Measurements from ENCODE around the gene SIRPD. TPM values are rescaled to one million over a fixed set of nuclear protein-coding genes. Genes with fewer than 3 reads are reported as not detected.
"Not testable (repeated sequence)": the region's sequence is repeated elsewhere in the genome, so short reads cannot be mapped to it uniquely, and the experiment has no call there.

The SIRPD gene
- under 1 TPM in 1 of 2 experiments, not detected in 1; 0.28 TPM for total RNA-seq

DNA sequence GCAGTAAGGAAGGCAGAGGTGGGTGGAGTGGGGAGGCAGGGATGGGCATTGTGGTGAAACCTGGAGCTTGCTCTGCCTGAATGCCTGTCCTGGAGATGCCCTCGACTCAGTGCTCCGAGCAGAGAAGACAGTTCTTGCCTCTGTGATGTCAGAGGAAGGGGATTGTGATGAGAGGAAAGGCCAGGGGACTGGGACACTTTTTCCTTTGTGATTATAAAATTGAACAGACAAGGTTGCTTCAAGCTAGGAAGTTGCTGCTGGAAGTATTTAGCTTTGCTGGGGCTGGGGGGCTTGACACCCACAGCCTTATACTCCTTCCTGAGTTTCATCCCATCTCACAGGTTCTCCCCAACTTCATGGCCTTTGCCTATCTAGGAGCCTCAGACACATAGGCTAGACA, at the start of gene SIRPD:
Gene SIRPD, minus strand, starts transcription at position 101 of the 400 bp plus-strand sequence. Its CDS starts 52 bp downstream, at position 49.
- Mint-ChIP-seq H3K4me3 (no peak within 1 kb of the TSS), H3K27ac (no peak within 1 kb of the TSS), H3K27me3 (no peaks in the 10 kb centered on the region), H3K36me3 (peaks cover 22% of the 10 kb centered on the region), H3K4me1 (peaks cover 15% of the 10 kb centered on the region), H3K9me3 (peaks cover 12% of the 10 kb centered on the region)
- DNase-seq, result no peak

DNA sequence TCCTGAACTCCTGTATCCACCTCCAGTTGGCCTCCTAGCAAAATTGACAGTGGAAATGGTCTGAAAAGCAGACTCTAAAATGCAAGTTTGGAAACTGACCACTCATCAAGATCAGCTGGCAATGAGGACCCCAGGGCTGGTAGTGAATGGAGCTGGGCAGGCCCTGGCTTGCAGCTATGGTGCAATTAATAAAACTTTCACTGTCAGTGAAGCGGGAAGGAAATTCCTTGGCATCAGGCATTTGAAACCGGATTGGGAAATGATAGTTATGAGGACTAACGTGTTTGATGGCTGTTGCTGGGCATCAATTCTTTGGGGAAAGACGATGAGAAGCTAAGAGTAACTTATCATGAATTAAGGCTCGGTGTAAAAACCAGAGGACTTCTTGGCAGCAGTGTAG, 43.2 kb upstream of the SIRPD start:
- no peak for DNase-seq

DNA sequence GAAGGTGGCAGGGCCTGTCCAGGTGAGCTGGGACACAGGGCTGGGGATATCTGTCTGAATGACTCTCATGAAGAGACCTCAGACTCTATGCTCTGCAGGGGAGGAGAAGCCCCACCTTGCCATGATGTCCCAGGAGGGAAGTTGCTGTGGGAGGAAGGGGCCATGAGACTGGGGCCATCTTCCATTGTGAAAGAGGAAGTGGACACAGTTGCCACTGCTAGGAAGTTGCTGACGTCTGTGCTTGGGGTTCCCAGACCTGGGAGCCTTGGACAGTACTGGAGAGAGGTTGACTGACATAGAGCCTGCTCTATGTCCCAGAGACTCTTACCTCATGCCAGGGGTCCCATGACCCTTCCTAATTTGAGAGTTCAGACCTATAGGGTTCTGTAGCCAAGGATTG, 37.8 kb upstream of the SIRPD start:
- Mint-ChIP-seq H3K9me3 (no peaks in the 10 kb centered on the region), H3K4me1 (peaks cover 4% of the 10 kb centered on the region), H3K36me3 (peaks cover 4% of the 10 kb centered on the region), H3K27me3 (no peaks in the 10 kb centered on the region), H3K4me3 (no peak overlapping the region), H3K27ac (no peak overlapping the region)
- no peak for DNase-seq

More for the DNA sequence above, 43.2 kb upstream of the SIRPD start:
- Mint-ChIP-seq H3K27me3 (no peaks in the 10 kb centered on the region), H3K4me1 (peaks cover 2% of the 10 kb centered on the region), H3K36me3 (peaks cover 5% of the 10 kb centered on the region), H3K4me3 (no peak overlapping the region), H3K27ac (no peak overlapping the region), H3K9me3 (no peaks in the 10 kb centered on the region)

DNA sequence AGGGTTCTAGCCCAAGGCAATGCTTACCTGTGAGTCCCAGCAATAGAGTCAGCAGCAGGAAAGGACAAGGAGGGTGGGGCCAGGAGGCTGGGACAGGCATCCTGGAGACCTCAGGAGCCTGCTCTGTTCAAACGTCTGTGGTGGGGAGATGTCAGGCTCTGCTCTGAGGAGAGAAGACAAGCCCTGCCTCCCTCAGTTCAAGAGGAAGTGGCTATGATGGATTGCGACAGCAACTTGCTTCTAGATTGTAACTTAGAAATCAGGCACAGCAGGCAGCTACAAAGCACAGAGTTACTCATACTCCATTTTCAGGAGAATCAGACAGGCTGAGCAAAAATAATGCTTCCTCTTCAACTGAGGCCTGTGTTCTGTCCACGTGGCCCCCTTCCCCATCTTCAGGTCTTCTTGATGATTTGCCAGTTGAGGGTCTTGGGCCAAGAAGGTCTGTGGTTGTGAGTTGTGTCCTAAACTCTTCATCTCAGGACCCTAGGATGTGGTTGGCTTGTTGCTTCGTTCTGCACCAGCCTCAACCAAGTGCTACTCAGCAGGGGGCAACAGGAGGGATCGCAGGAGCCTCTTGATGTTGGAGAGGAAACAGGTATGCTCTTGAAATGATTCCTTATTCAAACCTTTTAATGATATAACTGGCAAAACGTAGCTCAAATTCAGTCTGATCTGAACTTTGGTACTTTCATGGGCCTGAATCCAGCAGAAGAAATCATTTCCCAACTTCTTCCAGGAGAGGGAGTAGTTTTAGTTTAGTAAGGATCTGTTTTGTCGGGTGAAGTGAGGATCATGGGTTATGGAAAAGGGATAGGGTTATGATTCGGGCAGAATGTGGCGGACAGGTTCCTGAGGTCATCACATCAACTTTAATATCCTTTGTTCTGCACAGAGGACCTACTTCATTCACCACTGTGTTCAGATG, 31.3 kb upstream of the SIRPD start:
- Mint-ChIP-seq H3K27me3 (no peaks in the 10 kb centered on the region), H3K36me3 (peaks cover 12% of the 10 kb centered on the region), H3K4me1 (peaks cover 26% of the 10 kb centered on the region), H3K9me3 (peaks cover 8% of the 10 kb centered on the region), H3K27ac (peak overlapping the region; percentile 90), H3K4me3 (peak overlapping the region; percentile 18)
- no peak for DNase-seq

DNA sequence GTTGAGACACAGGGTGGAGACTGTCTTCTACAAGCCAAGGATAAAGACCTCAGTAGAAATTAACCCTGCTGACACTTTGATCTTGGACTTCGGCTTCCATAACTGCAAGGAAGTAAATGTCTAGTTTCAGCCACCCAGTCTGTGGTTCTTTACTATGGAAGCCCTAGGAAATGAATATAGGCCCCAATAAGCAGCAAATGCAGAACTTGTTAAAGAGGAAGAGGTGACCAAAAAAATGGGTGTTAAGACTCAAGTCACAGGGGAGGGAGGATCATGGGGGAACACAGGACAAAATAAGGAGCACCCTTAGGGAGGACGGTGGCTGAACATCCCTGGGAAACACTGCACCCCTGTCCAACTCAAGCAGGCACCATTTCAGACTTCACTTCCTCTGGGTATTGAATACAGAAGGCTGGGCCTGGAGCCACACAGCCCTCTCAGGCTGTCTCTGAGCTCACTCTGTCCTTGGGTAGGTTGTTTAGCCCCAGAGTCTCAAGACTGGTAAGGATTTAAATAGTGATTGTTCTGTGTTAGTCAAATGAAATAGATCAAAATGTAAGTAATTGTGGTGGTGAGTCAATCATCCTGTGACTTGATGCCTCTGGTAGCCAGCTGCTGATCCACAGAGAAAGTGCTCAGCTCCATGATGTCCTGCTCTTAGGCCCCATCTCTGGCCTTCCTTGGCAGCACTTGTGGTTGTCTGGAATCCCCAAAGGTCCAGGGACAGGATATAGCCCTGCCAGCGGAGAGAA, 30.5 kb upstream of the SIRPD start:
- Mint-ChIP-seq H3K36me3 (peaks cover 14% of the 10 kb centered on the region), H3K27me3 (no peaks in the 10 kb centered on the region), H3K4me1 (peaks cover 26% of the 10 kb centered on the region), H3K4me3 (peak overlapping the region; percentile 18), H3K27ac (peak overlapping the region; percentile 90), H3K9me3 (peaks cover 11% of the 10 kb centered on the region)
- no peak for DNase-seq

DNA sequence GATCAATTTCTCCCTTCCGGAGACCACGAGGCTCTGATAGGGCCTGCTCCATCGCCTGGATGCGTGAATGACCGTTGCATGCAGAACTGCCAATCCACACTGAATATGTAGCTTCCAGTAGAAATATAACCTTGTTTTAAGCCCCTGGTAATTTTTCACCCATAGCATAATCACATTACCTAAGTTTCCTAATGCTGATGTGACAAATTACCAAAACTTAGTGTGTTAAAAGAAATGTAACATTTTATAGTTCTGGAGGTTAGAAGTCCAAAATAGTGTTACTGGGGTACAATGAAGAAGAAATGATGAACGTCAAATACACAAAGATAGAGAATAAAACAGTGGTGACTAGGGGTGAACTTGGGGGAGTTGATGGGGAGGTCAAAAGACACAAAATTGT, 22.0 kb upstream of the SIRPD start:
- H3K4me3 Mint-ChIP-seq, result no peak overlapping the region
- H3K27ac Mint-ChIP-seq, result no peak overlapping the region
- H3K27me3 Mint-ChIP-seq, result no peaks in the 10 kb centered on the region
- H3K9me3 Mint-ChIP-seq, result peaks cover 7% of the 10 kb centered on the region
- H3K36me3 Mint-ChIP-seq, result peaks cover 3% of the 10 kb centered on the region
- H3K4me1 Mint-ChIP-seq, result peaks cover 8% of the 10 kb centered on the region
- no peak for DNase-seq

DNA sequence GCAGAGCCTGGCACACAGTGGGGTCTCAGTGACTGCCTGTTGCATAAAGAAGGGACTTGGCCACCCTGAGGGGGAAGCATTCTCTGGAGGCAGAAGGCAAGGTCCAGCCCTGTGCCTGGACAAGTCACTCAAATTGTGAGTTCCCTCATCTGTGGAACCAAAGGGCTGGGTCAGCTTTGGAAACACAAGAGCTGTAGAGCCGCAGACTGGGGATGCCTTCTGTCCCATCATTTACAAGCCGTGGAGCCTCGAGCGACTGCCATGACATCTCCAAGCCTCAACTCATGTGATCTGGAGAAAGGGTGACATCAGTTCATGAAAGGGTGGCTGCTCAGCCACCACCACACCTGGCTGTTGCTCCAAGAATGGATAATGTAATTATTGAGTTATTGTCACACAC, 20.4 kb upstream of the SIRPD start:
- Mint-ChIP-seq H3K4me1 (peaks cover 8% of the 10 kb centered on the region), H3K27me3 (no peaks in the 10 kb centered on the region), H3K4me3 (no peak overlapping the region), H3K27ac (no peak overlapping the region), H3K36me3 (peaks cover 1% of the 10 kb centered on the region), H3K9me3 (no peaks in the 10 kb centered on the region)
- DNase-seq, result no peak

DNA sequence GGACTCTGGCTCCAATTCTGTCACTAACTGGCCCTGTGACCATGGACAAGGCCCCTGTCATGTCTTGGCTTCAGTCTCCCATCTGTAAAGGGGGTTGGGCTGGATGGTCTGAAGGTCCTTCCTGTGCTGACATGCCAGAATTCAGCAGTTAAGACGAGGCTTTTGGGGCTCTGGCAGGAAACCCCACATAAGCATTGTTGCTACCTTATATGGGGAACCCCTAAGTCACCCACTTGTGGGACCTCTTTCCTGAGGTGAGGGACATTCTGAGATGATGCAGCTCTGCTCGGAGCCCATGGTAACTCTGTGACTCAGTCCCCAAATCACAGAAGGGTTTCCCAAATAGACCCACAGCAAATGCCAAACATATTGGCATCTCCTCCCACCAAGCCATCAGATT, 19.8 kb upstream of the SIRPD start:
- not testable (repeated sequence) for H3K27me3 Mint-ChIP-seq

DNA sequence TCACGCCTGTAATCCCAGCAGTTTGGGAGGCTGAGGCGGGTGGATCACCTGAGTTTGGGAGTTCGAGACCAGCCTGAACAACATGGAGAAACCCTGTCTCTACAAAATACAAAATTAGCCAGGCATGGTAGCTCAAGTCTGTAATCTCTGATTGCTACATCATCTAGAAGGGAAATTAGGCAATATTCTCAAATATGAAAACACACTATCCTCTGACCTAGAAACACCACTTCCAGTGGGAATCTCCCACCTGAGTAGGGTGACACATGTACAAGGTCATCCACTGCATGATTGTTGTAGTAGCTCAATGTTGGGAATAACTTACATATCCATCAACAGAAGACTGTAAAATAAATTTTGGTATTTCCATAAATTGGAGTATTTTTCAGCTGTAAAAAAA, 19.1 kb upstream of the SIRPD start:
- no peak overlapping the region for H3K27ac Mint-ChIP-seq
- H3K4me3 Mint-ChIP-seq, result no peak overlapping the region
- DNase-seq, result no peak
- H3K4me1 Mint-ChIP-seq, result peaks cover 8% of the 10 kb centered on the region
- H3K9me3 Mint-ChIP-seq, result no peaks in the 10 kb centered on the region
- no peaks in the 10 kb centered on the region for H3K27me3 Mint-ChIP-seq
- peaks cover 1% of the 10 kb centered on the region for H3K36me3 Mint-ChIP-seq

More for the DNA sequence above, 19.8 kb upstream of the SIRPD start:
- not testable (repeated sequence) for H3K9me3 Mint-ChIP-seq, H3K4me3 Mint-ChIP-seq, H3K4me1 Mint-ChIP-seq, H3K36me3 Mint-ChIP-seq, H3K27ac Mint-ChIP-seq, DNase-seq

DNA sequence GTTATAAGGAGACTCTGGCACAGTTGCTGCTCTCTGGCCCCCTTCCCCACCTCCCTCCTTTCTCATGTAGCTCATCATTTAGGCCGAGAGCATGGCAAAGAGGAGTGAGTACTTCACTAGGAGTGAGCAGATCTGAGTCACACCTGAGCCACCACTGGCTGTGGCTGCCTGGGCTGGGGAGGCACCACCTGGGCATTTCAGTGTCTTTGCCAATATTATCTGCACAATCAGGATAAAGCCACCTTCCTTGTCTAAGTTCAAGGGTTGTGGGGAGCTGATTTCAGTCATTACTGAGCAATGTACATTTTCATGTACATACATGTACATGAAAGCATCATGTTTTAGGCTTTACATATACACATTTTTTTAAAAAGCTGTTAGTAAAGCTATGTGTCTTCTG, 18.5 kb upstream of the SIRPD start:
- H3K36me3 Mint-ChIP-seq, H3K27me3 Mint-ChIP-seq, H3K27ac Mint-ChIP-seq, H3K4me3 Mint-ChIP-seq, DNase-seq, H3K4me1 Mint-ChIP-seq, H3K9me3 Mint-ChIP-seq: not testable (repeated sequence)

DNA sequence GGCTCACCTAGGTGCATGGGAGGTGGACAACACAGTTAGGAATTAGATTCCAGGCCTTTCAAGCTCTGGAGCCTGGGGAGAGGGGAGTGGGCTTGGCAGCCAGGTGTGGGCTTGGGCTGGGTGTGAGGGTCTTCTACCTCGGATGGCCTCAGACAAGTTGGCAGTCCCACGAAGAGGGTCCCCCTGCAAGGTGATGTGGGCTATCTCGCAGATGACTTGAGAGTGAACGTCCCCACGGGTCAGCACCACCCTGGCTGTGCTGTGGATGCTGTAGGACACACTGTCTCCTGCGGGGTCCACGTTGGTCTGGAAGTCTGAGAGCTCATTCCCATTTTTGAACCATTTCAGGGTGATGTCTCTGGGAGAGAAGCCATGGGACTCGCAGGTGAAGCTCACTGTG, 14.1 kb upstream of the SIRPD start:
- DNase-seq, H3K36me3 Mint-ChIP-seq, H3K27me3 Mint-ChIP-seq, H3K4me1 Mint-ChIP-seq, H3K4me3 Mint-ChIP-seq, H3K9me3 Mint-ChIP-seq, H3K27ac Mint-ChIP-seq: not testable (repeated sequence)

DNA sequence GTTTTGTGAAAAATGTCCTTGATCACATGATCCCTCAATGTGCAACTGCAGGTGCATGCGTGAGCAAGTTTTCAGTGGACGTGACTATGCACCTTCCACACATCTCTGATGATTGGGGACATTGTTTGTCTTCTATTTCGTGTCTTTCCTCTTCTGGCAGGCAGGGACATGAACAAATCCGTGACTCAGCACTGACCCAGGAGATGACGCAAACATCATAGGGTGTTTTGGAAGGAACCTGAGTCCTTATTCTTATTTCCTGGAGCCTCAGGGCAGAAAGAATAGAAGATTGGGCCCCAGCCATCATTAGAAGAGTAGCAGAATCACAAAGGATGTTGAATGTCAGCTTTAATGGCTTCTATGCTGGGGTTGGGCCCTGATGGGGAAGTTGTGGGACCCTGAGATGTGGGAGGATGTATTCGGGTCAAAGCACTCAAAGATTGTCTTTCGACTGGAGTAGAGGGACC, 11.9 kb upstream of the SIRPD start:
- Mint-ChIP-seq H3K27ac (no peak overlapping the region), H3K4me1 (no peaks in the 10 kb centered on the region), H3K4me3 (no peak overlapping the region), H3K27me3 (no peaks in the 10 kb centered on the region), H3K9me3 (peaks cover 5% of the 10 kb centered on the region), H3K36me3 (peaks cover 18% of the 10 kb centered on the region)
- no peak for DNase-seq

DNA sequence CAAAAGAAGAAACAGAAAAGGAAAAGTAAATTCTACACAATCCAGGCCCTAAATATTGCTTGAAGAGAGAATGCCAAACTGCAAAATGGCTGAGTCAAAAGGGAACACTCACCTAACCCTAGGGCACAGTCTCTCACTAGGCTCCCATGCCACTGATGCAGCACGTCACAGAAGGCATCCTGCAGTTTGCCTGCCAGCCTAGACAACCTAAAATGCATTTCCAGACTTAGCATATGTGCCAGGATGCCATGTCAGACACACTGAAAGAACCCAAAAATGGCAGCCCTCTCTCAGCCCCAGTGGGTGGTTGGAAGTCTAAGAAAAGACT, 10.6 kb upstream of the SIRPD start:
- Mint-ChIP-seq H3K27ac (no peak overlapping the region), H3K4me1 (no peaks in the 10 kb centered on the region)

DNA sequence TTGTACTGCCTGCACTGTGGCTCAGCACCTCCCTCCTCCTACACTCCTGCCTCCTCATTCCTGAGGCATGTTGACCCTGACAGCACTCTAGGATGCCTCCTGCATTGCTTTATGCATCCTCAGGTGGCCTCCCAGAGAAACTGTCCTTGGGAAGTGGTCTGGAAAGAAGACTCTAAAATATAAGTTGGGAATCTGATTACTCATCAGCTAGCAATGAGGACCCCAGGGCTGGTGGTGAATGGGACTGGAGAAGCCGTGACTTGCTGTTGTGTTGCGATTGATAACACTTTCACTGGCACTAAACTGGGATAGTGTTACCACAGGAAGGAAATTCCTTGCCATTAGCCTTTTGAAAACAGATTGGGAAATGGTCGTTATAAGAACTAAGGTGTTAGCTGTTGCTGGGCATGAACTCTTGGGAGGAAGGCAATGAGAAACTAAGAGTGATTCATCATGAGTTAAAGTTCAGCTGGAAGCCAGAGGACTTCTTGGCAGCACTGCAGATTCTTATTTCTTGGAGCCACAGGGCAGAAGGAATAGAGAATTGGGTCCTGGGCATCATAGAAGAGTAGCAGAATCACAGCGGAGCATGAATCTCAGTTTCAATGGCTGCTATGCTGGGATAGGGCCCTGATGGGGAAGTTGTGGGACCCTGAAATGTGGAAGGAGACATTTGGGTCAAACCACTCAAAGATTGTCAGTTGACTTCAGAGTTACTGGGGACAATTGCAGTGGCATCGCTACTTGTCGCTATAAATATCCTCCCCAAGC, 10.1 kb upstream of the SIRPD start:
- Mint-ChIP-seq H3K27me3 (no peaks in the 10 kb centered on the region), H3K4me3 (no peak overlapping the region), H3K4me1 (peaks cover 4% of the 10 kb centered on the region), H3K27ac (no peak overlapping the region), H3K9me3 (peaks cover 14% of the 10 kb centered on the region), H3K36me3 (peaks cover 32% of the 10 kb centered on the region)
- DNase-seq, result no peak

More for the DNA sequence above, 10.6 kb upstream of the SIRPD start:
- no peak for DNase-seq
- peaks cover 28% of the 10 kb centered on the region for H3K36me3 Mint-ChIP-seq
- peaks cover 10% of the 10 kb centered on the region for H3K9me3 Mint-ChIP-seq
- no peak overlapping the region for H3K4me3 Mint-ChIP-seq
- no peaks in the 10 kb centered on the region for H3K27me3 Mint-ChIP-seq

DNA sequence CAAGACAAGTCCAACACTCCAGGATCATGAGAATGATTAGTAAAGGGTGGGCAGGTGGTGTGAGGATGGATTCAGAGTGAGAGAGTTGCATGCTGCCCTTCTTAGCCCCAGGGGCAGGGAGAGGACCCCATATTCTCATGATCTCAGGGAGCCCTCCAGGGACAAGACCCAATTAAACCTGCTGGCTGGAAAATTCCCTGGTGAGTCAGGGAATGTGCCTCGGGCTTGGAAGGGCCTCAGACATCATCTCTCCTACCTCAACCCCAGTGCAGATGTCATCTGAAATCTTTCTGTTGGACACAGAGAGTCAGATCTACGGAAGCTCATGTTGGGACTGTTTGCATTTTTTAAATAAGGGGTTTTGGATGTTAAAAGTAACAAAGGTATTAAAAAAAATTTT, 9.2 kb upstream of the SIRPD start:
- no peak overlapping the region for H3K27ac Mint-ChIP-seq
- H3K9me3 Mint-ChIP-seq, result peaks cover 15% of the 10 kb centered on the region
- no peak for DNase-seq
- no peaks in the 10 kb centered on the region for H3K27me3 Mint-ChIP-seq
- no peak overlapping the region for H3K4me3 Mint-ChIP-seq
- H3K4me1 Mint-ChIP-seq, result peaks cover 13% of the 10 kb centered on the region
- peaks cover 40% of the 10 kb centered on the region for H3K36me3 Mint-ChIP-seq
